GM06990 (cell line): ENCODE results near the gene SERPINE3.

Experiments
- DNase-seq: peaks from one replicate; pipeline ENCODE4 v3.0.0-alpha.2; 2011; ENCODE audit not compliant: insufficient read length; ENCODE audit errors: extremely low read depth
- H3K27me3 ChIP-seq: replicated peaks from 2 replicates; pipeline ENCODE4 v1.6.0; 2011; ENCODE audit warnings: low read length; ENCODE audit not compliant: control insufficient read depth, insufficient read depth
- H3K36me3 ChIP-seq: 2 replicates; pipeline ENCODE4 v1.5.1; 2011; ENCODE audit warnings: low read length; ENCODE audit not compliant: control insufficient read depth, insufficient read depth
- H3K4me3 ChIP-seq: replicated peaks from 2 replicates; pipeline ENCODE4 v1.5.1; 2011; ENCODE audit warnings: low read depth, mild to moderate bottlenecking, control low read depth, low read length
- CTCF ChIP-seq: IDR thresholded peaks from 2 replicates; pipeline ENCODE4 v1.5.1; 2011; ENCODE audit warnings: low read length, control low read depth, mild to moderate bottlenecking, inconsistent platforms; ENCODE audit not compliant: insufficient read depth, poor library complexity, severe bottlenecking

SERPINE3 gene

GRCh38 chr13:51405176-51405575 lies 65.7 kb downstream of the SERPINE3 start:
- Histone ChIP-seq H3K36me3 (peaks cover 3% of the 10 kb centered on the region), H3K27me3 (no peaks in the 10 kb centered on the region), H3K4me3 (no peak overlapping the region)
- no peak for DNase-seq
- TF ChIP-seq CTCF = no peak

GRCh38 chr13:51412431-51412830 lies 72.9 kb downstream of the SERPINE3 start:
- Histone ChIP-seq H3K36me3 (no peaks in the 10 kb centered on the region), H3K4me3 (no peak overlapping the region), H3K27me3 (no peaks in the 10 kb centered on the region)
- no peak for DNase-seq
- TF ChIP-seq CTCF = no peak
